IgD-negative memory B cell (primary cell): ENCODE data around the gene MDH1. TPM values are rescaled to one million over a fixed set of nuclear protein-coding genes. Genes with fewer than 3 reads are reported as not detected.
A peak's percentile ranks its signal among the peaks of the same experiment; 100 is the strongest.
"Not testable (repeated sequence)": the region's sequence is repeated elsewhere in the genome, so short reads cannot be mapped to it uniquely, and the experiment has no call there.

ENCODE experiments used
- H3K27ac Mint-ChIP-seq, 3 donors: one replicate each; pipeline ENCODE4 v1.8.0; 2020 to 2022; ENCODE audit warnings: mild to moderate bottlenecking in 3 of 3, mixed read lengths in 3 of 3, moderate library complexity in 1 of 3
- H3K27me3 Mint-ChIP-seq: one replicate; pipeline ENCODE4 v1.8.0; 2021; ENCODE audit warnings: mixed read lengths
- H3K36me3 Mint-ChIP-seq: one replicate; pipeline ENCODE4 v1.8.0; 2020; ENCODE audit warnings: mild to moderate bottlenecking, mixed read lengths
- H3K4me1 Mint-ChIP-seq, 3 donors: one replicate each; pipeline ENCODE4 v1.8.0; 2020 to 2022; ENCODE audit warnings: mixed read lengths in 3 of 3, mild to moderate bottlenecking in 1 of 3
- H3K4me3 Mint-ChIP-seq, 4 donors: one replicate each; pipeline ENCODE4 v1.8.0; 2020 to 2022; ENCODE audit warnings: mild to moderate bottlenecking in 4 of 4, mixed read lengths in 4 of 4, moderate library complexity in 3 of 4
- H3K9me3 Mint-ChIP-seq, 3 donors: one replicate each; pipeline ENCODE4 v1.8.0; 2020 to 2021; ENCODE audit warnings: mixed read lengths in 3 of 3, mild to moderate bottlenecking in 1 of 3
- polyA plus RNA-seq: library from polyadenylated mRNA; unstranded; fragments of 300-500 nt; fragmentation: Illumina TruSeq; gene quantifications from one replicate; pipeline ENCODE4 v1.2.3, GENCODE V29; 2021

The MDH1 gene
- polyA plus RNA-seq, result 213 TPM

- no peaks in the 10 kb centered on the region for H3K36me3 Mint-ChIP-seq
- peak within 1 kb of the TSS; percentile 90 to 99 (median 99) for H3K27ac Mint-ChIP-seq
- peak within 1 kb of the TSS; percentile 91 to 98 (median 96) for H3K4me3 Mint-ChIP-seq
- no peaks in the 10 kb centered on the region for H3K27me3 Mint-ChIP-seq
- peaks cover 21 to 31% (median 31%) of the 10 kb centered on the region in 3 donors for H3K4me1 Mint-ChIP-seq
- no peaks in the 10 kb centered on the region for H3K9me3 Mint-ChIP-seq
Measured at GRCh38 chr2:63588385-63589147, at the start of gene MDH1, which contains the start of gene WDPCP. TSS of gene MDH1 (plus strand) at chr2:63588963. CDS start at chr2:63589044, 81 bp downstream. TSS of gene WDPCP (minus strand) at chr2:63588477. CDS start at chr2:63588271, 206 bp downstream.

- Mint-ChIP-seq H3K36me3 (peaks cover 4% of the 10 kb centered on the region), H3K4me1 (peaks cover 0 to 1% (median under 1%) of the 10 kb centered on the region in 3 donors), H3K9me3 (peaks cover 0 to 7% (median 4%) of the 10 kb centered on the region in 3 donors), H3K4me3 (no peak overlapping the region), H3K27me3 (no peaks in the 10 kb centered on the region), H3K27ac (no peak overlapping the region)
Measured at GRCh38 chr2:63539416-63540162, 49.2 kb upstream of the MDH1 start.

- peak overlapping the region in 1 of 3 donors; percentile 31 for H3K27ac Mint-ChIP-seq
- peaks cover 0 to 4% (median 0%) of the 10 kb centered on the region in 3 donors for H3K9me3 Mint-ChIP-seq
- no peaks in the 10 kb centered on the region for H3K4me1 Mint-ChIP-seq
- no peaks in the 10 kb centered on the region for H3K27me3 Mint-ChIP-seq
- H3K4me3 Mint-ChIP-seq, result no peak overlapping the region
- peaks cover 7% of the 10 kb centered on the region for H3K36me3 Mint-ChIP-seq
Measured at GRCh38 chr2:63544017-63544627, 44.6 kb upstream of the MDH1 start.

- Mint-ChIP-seq H3K4me3 (no peak overlapping the region), H3K27me3 (no peaks in the 10 kb centered on the region), H3K9me3 (peaks cover 0 to 4% (median 0%) of the 10 kb centered on the region in 3 donors), H3K36me3 (peaks cover 7% of the 10 kb centered on the region), H3K4me1 (peaks cover 0 to 2% (median 0%) of the 10 kb centered on the region in 3 donors), H3K27ac (peak overlapping the region in 1 of 3 donors; percentile 88)
Measured at GRCh38 chr2:63545023-63545422, 43.7 kb upstream of the MDH1 start.

- peaks cover 9% of the 10 kb centered on the region for H3K36me3 Mint-ChIP-seq
Measured at GRCh38 chr2:63553049-63553448, 35.7 kb upstream of the MDH1 start.

GRCh38 chr2:63555299-63555698 is 33.5 kb upstream of the MDH1 start:
- Mint-ChIP-seq H3K36me3 (peaks cover 14% of the 10 kb centered on the region), H3K9me3 (peaks cover 4 to 7% (median 7%) of the 10 kb centered on the region in 3 donors), H3K4me3 (no peak overlapping the region), H3K4me1 (peaks cover 0 to 1% (median 0%) of the 10 kb centered on the region in 3 donors), H3K27me3 (no peaks in the 10 kb centered on the region), H3K27ac (no peak overlapping the region)

More at GRCh38 chr2:63553049-63553448, 35.7 kb upstream of the MDH1 start:
- H3K27ac Mint-ChIP-seq, result no peak overlapping the region
- H3K27me3 Mint-ChIP-seq, result no peaks in the 10 kb centered on the region
- peaks cover 0 to 4% (median 0%) of the 10 kb centered on the region in 3 donors for H3K4me1 Mint-ChIP-seq
- no peak overlapping the region for H3K4me3 Mint-ChIP-seq
- peaks cover 3 to 4% (median 3%) of the 10 kb centered on the region in 3 donors for H3K9me3 Mint-ChIP-seq

- H3K27ac Mint-ChIP-seq, result no peak overlapping the region
- peaks cover 4 to 10% (median 7%) of the 10 kb centered on the region in 3 donors for H3K9me3 Mint-ChIP-seq
- H3K27me3 Mint-ChIP-seq, result no peaks in the 10 kb centered on the region
- H3K36me3 Mint-ChIP-seq, result peaks cover 17% of the 10 kb centered on the region
- no peak overlapping the region for H3K4me3 Mint-ChIP-seq
- no peaks in the 10 kb centered on the region for H3K4me1 Mint-ChIP-seq
Measured at GRCh38 chr2:63555931-63556330, 32.8 kb upstream of the MDH1 start.

GRCh38 chr2:63557819-63558218 is 30.9 kb upstream of the MDH1 start:
- peak overlapping the region in 1 of 4 donors; percentile 35 for H3K4me3 Mint-ChIP-seq
- H3K4me1 Mint-ChIP-seq, H3K27me3 Mint-ChIP-seq, H3K27ac Mint-ChIP-seq: not testable (repeated sequence)
- H3K9me3 Mint-ChIP-seq, result peaks cover 6 to 10% (median 10%) of the 10 kb centered on the region in 3 donors
- peaks cover 22% of the 10 kb centered on the region for H3K36me3 Mint-ChIP-seq

GRCh38 chr2:63558922-63559321 is 29.8 kb upstream of the MDH1 start:
- not testable (repeated sequence) for H3K27me3 Mint-ChIP-seq, H3K4me1 Mint-ChIP-seq, H3K4me3 Mint-ChIP-seq, H3K27ac Mint-ChIP-seq
- Mint-ChIP-seq H3K36me3 (peaks cover 23% of the 10 kb centered on the region), H3K9me3 (peaks cover 6 to 10% (median 10%) of the 10 kb centered on the region in 3 donors)

- H3K27me3 Mint-ChIP-seq, result no peaks in the 10 kb centered on the region
- peaks cover 20% of the 10 kb centered on the region for H3K36me3 Mint-ChIP-seq
- peaks cover 0 to 7% (median 0%) of the 10 kb centered on the region in 3 donors for H3K4me1 Mint-ChIP-seq
- no peak overlapping the region for H3K4me3 Mint-ChIP-seq
- H3K9me3 Mint-ChIP-seq, result peaks cover 4 to 15% (median 10%) of the 10 kb centered on the region in 3 donors
- H3K27ac Mint-ChIP-seq, result no peak overlapping the region
Measured at GRCh38 chr2:63562751-63563150, 26.0 kb upstream of the MDH1 start.

- peaks cover 15% of the 10 kb centered on the region for H3K36me3 Mint-ChIP-seq
- peaks cover 4 to 31% (median 5%) of the 10 kb centered on the region in 3 donors for H3K9me3 Mint-ChIP-seq
- H3K4me3 Mint-ChIP-seq, result no peak overlapping the region
- H3K4me1 Mint-ChIP-seq, result peaks cover 0 to 5% (median 0%) of the 10 kb centered on the region in 3 donors
- H3K27me3 Mint-ChIP-seq, result no peaks in the 10 kb centered on the region
- H3K27ac Mint-ChIP-seq, result no peak overlapping the region
Measured at GRCh38 chr2:63569740-63570139, 19.0 kb upstream of the MDH1 start.

- Mint-ChIP-seq H3K36me3 (peaks cover 13% of the 10 kb centered on the region), H3K4me1 (peaks cover 0 to 3% (median 0%) of the 10 kb centered on the region in 3 donors), H3K4me3 (no peak overlapping the region), H3K27me3 (no peaks in the 10 kb centered on the region), H3K27ac (no peak overlapping the region), H3K9me3 (peaks cover 4 to 31% (median 5%) of the 10 kb centered on the region in 3 donors)
Measured at GRCh38 chr2:63571291-63571690, 17.5 kb upstream of the MDH1 start.

- Mint-ChIP-seq H3K27me3 (no peaks in the 10 kb centered on the region), H3K36me3 (peaks cover 12% of the 10 kb centered on the region), H3K4me3 (no peak overlapping the region), H3K27ac (no peak overlapping the region), H3K9me3 (peaks cover 4 to 31% (median 5%) of the 10 kb centered on the region in 3 donors), H3K4me1 (peaks cover 0 to 2% (median 0%) of the 10 kb centered on the region in 3 donors)
Measured at GRCh38 chr2:63572001-63572400, 16.8 kb upstream of the MDH1 start.

- H3K36me3 Mint-ChIP-seq, result peaks cover 10% of the 10 kb centered on the region
- not testable (repeated sequence) for H3K27ac Mint-ChIP-seq, H3K27me3 Mint-ChIP-seq, H3K4me3 Mint-ChIP-seq, H3K4me1 Mint-ChIP-seq
- peaks cover 4 to 23% (median 5%) of the 10 kb centered on the region in 3 donors for H3K9me3 Mint-ChIP-seq
Measured at GRCh38 chr2:63573026-63573425, 15.7 kb upstream of the MDH1 start.
